T-cell (primary cell): ENCODE data around the gene KANSL1. TPM values are rescaled to one million over a fixed set of nuclear protein-coding genes. Genes with fewer than 3 reads are reported as not detected.

Source experiments
- ATAC-seq, 4 experiments: fragments of 200-7000 bp in 3 of 4; fragments of 150-1000 bp in 1 of 4; cut with Tn5 transposase; replicated peaks in 1 of 4; 1 replicate in 3 of 4; 2 replicates in 1 of 4; pipeline ENCODE4 v1.10.0; 2021; ENCODE audit warnings: moderate library complexity in 3 of 4, mild to moderate bottlenecking in 2 of 4, moderate number of reproducible peaks in 1 of 4
- CTCF ChIA-PET, 2 donors: fragments of 300-600 bp; sonication (Branson Sonifier 250); formaldehyde crosslinking; loops; one replicate each; lab custom pipeline; 2022; ENCODE audit warnings: antibody characterized with exemption in 2 of 2; lab: Charles Lee
- POLR2A ChIA-PET, 2 donors: fragments of 300-600 bp; sonication (Branson Sonifier 250); formaldehyde crosslinking; loops; one replicate each; lab custom pipeline; 2022; ENCODE audit warnings: antibody characterized with exemption in 2 of 2; lab: Charles Lee
- DNase-seq, 35 experiments: peaks; one replicate each; pipeline versions ENCODE4 v3.0.0 to v3.0.0-alpha.2; 2013 to 2023
- H3K27ac ChIP-seq: one replicate; pipeline ENCODE4 v1.5.1; 2013; ENCODE audit warnings: low read length
- H3K27me3 ChIP-seq, 2 experiments: replicated peaks in 1 of 2; 1 replicate in 1 of 2; 2 replicates in 1 of 2; pipeline versions ENCODE4 v1.6.1 to v1.7.0; 2013; ENCODE audit warnings: low read length in 1 of 2, mixed read lengths in 1 of 2; ENCODE audit not compliant: control insufficient read depth in 2 of 2, insufficient read depth in 2 of 2; ENCODE audit errors: extremely low read depth in 1 of 2
- H3K36me3 ChIP-seq, 2 donors: 1 replicate in 1 of 2; 2 replicates in 1 of 2; pipeline versions ENCODE4 v1.6.1 to v1.7.0; 2013; ENCODE audit warnings: low read length in 1 of 2; ENCODE audit not compliant: control insufficient read depth in 2 of 2, insufficient read depth in 1 of 2; ENCODE audit errors: extremely low read depth in 1 of 2
- H3K4me1 ChIP-seq, 2 experiments: 1 replicate in 1 of 2; 2 replicates in 1 of 2; pipeline versions ENCODE4 v1.6.1 to v1.7.0; 2013; ENCODE audit warnings: low read length in 2 of 2, mixed read lengths in 1 of 2; ENCODE audit not compliant: insufficient read depth in 2 of 2, control insufficient read depth in 1 of 2; ENCODE audit errors: extremely low read depth in 1 of 2
- H3K4me3 ChIP-seq, 2 donors: 1 replicate in 1 of 2; 2 replicates in 1 of 2; pipeline versions ENCODE4 v1.5.1 to v1.7.0; 2013; ENCODE audit warnings: mild to moderate bottlenecking in 2 of 2, low read length in 1 of 2, moderate library complexity in 1 of 2; ENCODE audit not compliant: control insufficient read depth in 1 of 2; ENCODE audit errors: extremely low read depth in 1 of 2
- H3K9me3 ChIP-seq: 2 replicates; pipeline ENCODE4 v1.7.0; 2013
- H3K27ac Mint-ChIP-seq, 2 donors: one replicate each; pipeline ENCODE4 v1.8.0; 2020 to 2021; ENCODE audit warnings: mild to moderate bottlenecking in 2 of 2, mixed read lengths in 2 of 2
- H3K27me3 Mint-ChIP-seq, 2 donors: one replicate each; pipeline ENCODE4 v1.8.0; 2021 to 2022; ENCODE audit warnings: mixed read lengths in 2 of 2
- H3K36me3 Mint-ChIP-seq: one replicate; pipeline ENCODE4 v1.8.0; 2021; ENCODE audit warnings: mixed read lengths
- H3K4me1 Mint-ChIP-seq, 3 donors: one replicate each; pipeline ENCODE4 v1.8.0; 2020 to 2022; ENCODE audit warnings: mixed read lengths in 3 of 3, mild to moderate bottlenecking in 1 of 3
- H3K4me3 Mint-ChIP-seq, 3 donors: one replicate each; pipeline ENCODE4 v1.8.0; 2020 to 2022; ENCODE audit warnings: mild to moderate bottlenecking in 3 of 3, mixed read lengths in 3 of 3, moderate library complexity in 3 of 3
- H3K9me3 Mint-ChIP-seq, 3 donors: one replicate each; pipeline ENCODE4 v1.8.0; 2020 to 2022; ENCODE audit warnings: mixed read lengths in 3 of 3
- WGBS: methylation state at CpG from one replicate; pipeline ENCODE4 v1.1.5; 2013; ENCODE audit warnings: missing lambda C conversion rate; ENCODE audit not compliant: insufficient coverage; 5-methylcytosine and 5-hydroxymethylcytosine counted together
- total RNA-seq, 35 experiments: library from RNA in 6 of 35; stranded (reverse) in 6 of 35; fragments of 120-200 nt in 1 of 35; gene quantifications; one replicate each; pipeline versions ENCODE4 v1.2.1 to v1.2.4 and lab custom pipeline; 2013 to 2026

The KANSL1 gene
- total RNA-seq, 5 donors from 2014 or later (not counting 1 experiment from before 2014, with no cell fraction given): 113 to 301 (median 160) TPM

GRCh38 chr17:46057366-46057765 is 135.9 kb downstream of the KANSL1 start:
- no peak overlapping the region for H3K27ac Mint-ChIP-seq
- POLR2A ChIA-PET: no interaction called here

GRCh38 chr17:46056800-46057304 is 136.4 kb downstream of the KANSL1 start:
- Histone ChIP-seq H3K4me1 (no peaks in the 10 kb centered on the region), H3K27me3 (no peaks in the 10 kb centered on the region), H3K27ac (no peak overlapping the region), H3K4me3 (no peak overlapping the region), H3K36me3 (peaks cover 0 to 42% of the 10 kb centered on the region in 2 donors), H3K9me3 (no peaks in the 10 kb centered on the region)
- POLR2A ChIA-PET: no interaction called here
- no peaks in the 10 kb centered on the region for H3K27me3 Mint-ChIP-seq
- ATAC-seq (peak in 1 of 4 experiments; percentile 16), DNase-seq (no peak)
- peaks cover 45 to 55% (median 54%) of the 10 kb centered on the region in 3 donors for H3K4me1 Mint-ChIP-seq
- CTCF ChIA-PET: interaction anchor here (0.6 to 1.6 kb wide), 5 partner anchors 45 to 1329 kb away, joined by 3 to 5 read pairs (median 3); partner anchors contain the start of gene KANSL1 (in 1 of the 2)
- WGBS: no CpG with 5 or more reads among the region's 4 CpGs
- H3K27ac Mint-ChIP-seq: peak overlapping the region; percentile 66 to 79
- H3K4me3 Mint-ChIP-seq: no peak overlapping the region
- no peaks in the 10 kb centered on the region for H3K9me3 Mint-ChIP-seq
- H3K36me3 Mint-ChIP-seq: peaks cover 21% of the 10 kb centered on the region

More at GRCh38 chr17:46057366-46057765, 135.9 kb downstream of the KANSL1 start:
- Mint-ChIP-seq H3K4me3 (no peak overlapping the region), H3K36me3 (peaks cover 19% of the 10 kb centered on the region), H3K27me3 (no peaks in the 10 kb centered on the region), H3K9me3 (no peaks in the 10 kb centered on the region), H3K4me1 (peaks cover 45 to 52% (median 50%) of the 10 kb centered on the region in 3 donors)
- Histone ChIP-seq H3K4me1 (no peaks in the 10 kb centered on the region), H3K4me3 (no peak overlapping the region), H3K27ac (no peak overlapping the region), H3K9me3 (no peaks in the 10 kb centered on the region), H3K27me3 (no peaks in the 10 kb centered on the region), H3K36me3 (peaks cover 0 to 38% of the 10 kb centered on the region in 2 donors)
- DNase-seq (no peak), ATAC-seq (no peak)
- CTCF ChIA-PET: interaction anchor here in 1 of 2 donors (0.7 to 2.0 kb wide), 4 partner anchors 13 to 136 kb away, joined by 3 to 7 read pairs (median 4); partner anchors contain the start of gene KANSL1
- WGBS: no CpG with 5 or more reads among the region's 4 CpGs

- WGBS: 100% methylated on average over 8 of the region's 8 CpGs
- Mint-ChIP-seq H3K27me3 (no peaks in the 10 kb centered on the region), H3K4me1 (peaks cover 32 to 45% (median 42%) of the 10 kb centered on the region in 3 donors), H3K9me3 (no peaks in the 10 kb centered on the region), H3K27ac (peak overlapping the region; percentile 23 to 33), H3K4me3 (no peak overlapping the region), H3K36me3 (peaks cover 30% of the 10 kb centered on the region)
- H3K36me3 ChIP-seq: peaks cover 3 to 58% of the 10 kb centered on the region in 2 donors
- no peak overlapping the region for H3K4me3 ChIP-seq
- no peak for DNase-seq
- H3K27ac ChIP-seq: no peak overlapping the region
- ChIA-PET CTCF (interaction anchor here in 1 of 2 donors (0.7 kb wide), 1 partner anchor 9 kb away, joined by 4 read pairs; no protein-coding TSS in a partner anchor), POLR2A (no interaction called here)
- no peaks in the 10 kb centered on the region for H3K9me3 ChIP-seq
- no peak for ATAC-seq
- no peaks in the 10 kb centered on the region for H3K27me3 ChIP-seq
- H3K4me1 ChIP-seq: no peaks in the 10 kb centered on the region
These were observed 139.2 kb downstream of the KANSL1 start for GRCh38 chr17:46053911-46054534.

GRCh38 chr17:46049656-46050055 is 143.6 kb downstream of the KANSL1 start:
- Histone ChIP-seq H3K4me1 (no peaks in the 10 kb centered on the region), H3K9me3 (no peaks in the 10 kb centered on the region), H3K27me3 (no peaks in the 10 kb centered on the region), H3K36me3 (peaks cover 15 to 65% of the 10 kb centered on the region in 2 donors), H3K27ac (no peak overlapping the region), H3K4me3 (no peak overlapping the region)
- no peak overlapping the region for H3K4me3 Mint-ChIP-seq
- peaks cover 20 to 30% (median 26%) of the 10 kb centered on the region in 3 donors for H3K4me1 Mint-ChIP-seq
- CTCF ChIA-PET: interaction anchor here in 1 of 2 donors (0.6 kb wide), 1 partner anchor 117 kb away, joined by 3 read pairs; no protein-coding TSS in a partner anchor
- H3K36me3 Mint-ChIP-seq: peaks cover 50% of the 10 kb centered on the region
- ATAC-seq (no peak), DNase-seq (no peak)
- H3K27me3 Mint-ChIP-seq: no peaks in the 10 kb centered on the region
- H3K27ac Mint-ChIP-seq: no peak overlapping the region
- POLR2A ChIA-PET: no interaction called here
- WGBS: 97% methylated on average over 5 of the region's 5 CpGs
- no peaks in the 10 kb centered on the region for H3K9me3 Mint-ChIP-seq

- ATAC-seq (no peak), DNase-seq (no peak)
- no peak overlapping the region for H3K27ac Mint-ChIP-seq
- no peak overlapping the region for H3K4me3 Mint-ChIP-seq
- POLR2A ChIA-PET: no interaction called here
- Histone ChIP-seq H3K9me3 (no peaks in the 10 kb centered on the region), H3K27me3 (no peaks in the 10 kb centered on the region), H3K4me1 (no peaks in the 10 kb centered on the region), H3K4me3 (no peak overlapping the region), H3K27ac (no peak overlapping the region), H3K36me3 (peaks cover 15 to 75% of the 10 kb centered on the region in 2 donors)
- H3K4me1 Mint-ChIP-seq: peaks cover 20 to 34% (median 26%) of the 10 kb centered on the region in 3 donors
- WGBS: 100% methylated on average over 2 of the region's 8 CpGs
- CTCF ChIA-PET: interaction anchor here in 1 of 2 donors (0.6 to 2.7 kb wide), 4 partner anchors 10 to 165 kb away, joined by 3 to 13 read pairs (median 4); partner anchors contain the start of gene KANSL1
- no peaks in the 10 kb centered on the region for H3K9me3 Mint-ChIP-seq
- no peaks in the 10 kb centered on the region for H3K27me3 Mint-ChIP-seq
- peaks cover 57% of the 10 kb centered on the region for H3K36me3 Mint-ChIP-seq
These were observed 145.4 kb downstream of the KANSL1 start for GRCh38 chr17:46047856-46048255.

GRCh38 chr17:46047398-46047797 is 145.8 kb downstream of the KANSL1 start:
- ATAC-seq (no peak), DNase-seq (no peak)
- Mint-ChIP-seq H3K4me1 (peaks cover 20 to 34% (median 25%) of the 10 kb centered on the region in 3 donors), H3K9me3 (no peaks in the 10 kb centered on the region), H3K27me3 (no peaks in the 10 kb centered on the region), H3K27ac (no peak overlapping the region), H3K36me3 (peaks cover 57% of the 10 kb centered on the region), H3K4me3 (no peak overlapping the region)
- H3K27me3 ChIP-seq: no peaks in the 10 kb centered on the region
- no peaks in the 10 kb centered on the region for H3K4me1 ChIP-seq
- H3K36me3 ChIP-seq: peaks cover 15 to 79% of the 10 kb centered on the region in 2 donors
- 100% methylated on average over 3 of the region's 5 CpGs for WGBS
- POLR2A ChIA-PET: no interaction called here
- CTCF ChIA-PET: interaction anchor here in 1 of 2 donors (0.6 to 2.7 kb wide), 6 partner anchors 114 to 821 kb away, joined by 3 to 13 read pairs (median 4); partner anchors contain the start of gene KANSL1
- no peak overlapping the region for H3K27ac ChIP-seq
- no peaks in the 10 kb centered on the region for H3K9me3 ChIP-seq
- H3K4me3 ChIP-seq: no peak overlapping the region
